Neural progenitor cell (in vitro differentiated cells): ENCODE results near the gene STEAP1B. TPM values are rescaled to one million over a fixed set of nuclear protein-coding genes. Genes with fewer than 3 reads are reported as not detected.
"Not testable (repeated sequence)": the region's sequence is repeated elsewhere in the genome, so short reads cannot be mapped to it uniquely, and the experiment has no call there.

ENCODE experiments used
- DNase-seq: peaks from one replicate; pipeline ENCODE4 v3.0.0-alpha.2; 2016; ENCODE audit warnings: low spot score
- H2AFZ ChIP-seq: fragments of 200-600 bp; sonication (generic); replicated peaks from 2 replicates; pipeline ENCODE4 v1.6.1; 2016; ENCODE audit warnings: antibody characterized with exemption
- H3F3A ChIP-seq: fragments of 200-600 bp; sonication (generic); 2 replicates; pipeline ENCODE4 v1.6.1; 2016; ENCODE audit warnings: antibody characterized with exemption, low read depth
- H3K27ac ChIP-seq: fragments of 200-600 bp; sonication (generic); 2 replicates; pipeline ENCODE4 v1.5.1; 2016; ENCODE audit warnings: mild to moderate bottlenecking
- H3K27me3 ChIP-seq: fragments of 200-600 bp; sonication (generic); 2 replicates; pipeline ENCODE4 v1.6.1; 2016; ENCODE audit warnings: mild to moderate bottlenecking, moderate library complexity
- H3K36me3 ChIP-seq: fragments of 200-600 bp; sonication (generic); 2 replicates; pipeline ENCODE4 v1.5.1; 2016
- H3K4me1 ChIP-seq: fragments of 200-600 bp; sonication (generic); 2 replicates; pipeline ENCODE4 v1.6.1; 2016; ENCODE audit warnings: mixed run types
- H3K4me2 ChIP-seq: fragments of 200-600 bp; sonication (generic); 2 replicates; pipeline ENCODE4 v1.6.1; 2016
- H3K4me3 ChIP-seq: fragments of 200-600 bp; sonication (generic); 2 replicates; pipeline ENCODE4 v1.5.1; 2016
- H3K79me2 ChIP-seq: fragments of 200-600 bp; sonication (generic); 2 replicates; pipeline ENCODE4 v1.6.1; 2016; ENCODE audit warnings: low read depth
- H3K9ac ChIP-seq: fragments of 200-600 bp; sonication (generic); 2 replicates; pipeline ENCODE4 v1.6.1; 2016
- H3K9me3 ChIP-seq: fragments of 200-600 bp; sonication (generic); 2 replicates; pipeline ENCODE4 v1.5.1; 2016; ENCODE audit warnings: low read depth
- H4K20me1 ChIP-seq: fragments of 200-600 bp; sonication (generic); 2 replicates; pipeline ENCODE4 v1.6.1; 2016; ENCODE audit warnings: low read depth
- H3K27ac Mint-ChIP-seq: 3 replicates; pipeline ENCODE4 v1.8.0; 2021; ENCODE audit warnings: mixed read lengths
- H3K27me3 Mint-ChIP-seq: 2 replicates; pipeline ENCODE4 v1.8.0; 2022; ENCODE audit warnings: low read depth, mild to moderate bottlenecking, inconsistent platforms, moderate library complexity, mixed read lengths; ENCODE audit not compliant: insufficient read depth
- H3K36me3 Mint-ChIP-seq: 3 replicates; pipeline ENCODE4 v1.8.0; 2021; ENCODE audit warnings: mixed read lengths
- H3K4me1 Mint-ChIP-seq: 3 replicates; pipeline ENCODE4 v1.8.0; 2021; ENCODE audit warnings: mixed read lengths
- H3K4me3 Mint-ChIP-seq: 3 replicates; pipeline ENCODE4 v1.8.0; 2021; ENCODE audit warnings: mild to moderate bottlenecking, moderate library complexity, mixed read lengths
- H3K9me3 Mint-ChIP-seq: 3 replicates; pipeline ENCODE4 v1.8.0; 2020; ENCODE audit warnings: mixed read lengths
- CTCF ChIP-seq: fragments of 200-600 bp; sonication (generic); IDR thresholded peaks from 2 replicates; pipeline ENCODE4 v1.5.1; 2017; ENCODE audit warnings: antibody characterized with exemption, mild to moderate bottlenecking
- EZH2 ChIP-seq: fragments of 200-600 bp; sonication (generic); IDR thresholded peaks from 2 replicates; pipeline ENCODE4 v1.6.1; 2017; ENCODE audit warnings: antibody characterized with exemption, mild to moderate bottlenecking, moderate library complexity
- EZH2phosphoT487 ChIP-seq: fragments of 200-600 bp; sonication (generic); IDR thresholded peaks from 2 replicates; pipeline ENCODE4 v1.6.1; 2017; ENCODE audit warnings: antibody characterized with exemption
- total RNA-seq: library from RNA; depleted of rRNA; stranded (reverse); fragments of >200 nt; gene quantifications from 2 replicates; pipeline ENCODE4 v1.2.3, GENCODE V29; 2015; ENCODE audit warnings: low replicate concordance

STEAP1B gene
- total RNA-seq, 1 donor from 2014 or later = 1.6 TPM

- H3K36me3 ChIP-seq, H3F3A ChIP-seq, H3K27me3 ChIP-seq, H3K4me3 ChIP-seq, H3K9ac ChIP-seq, H3K9me3 Mint-ChIP-seq, H4K20me1 ChIP-seq, H3K36me3 Mint-ChIP-seq, H3K4me1 ChIP-seq, H3K27me3 Mint-ChIP-seq, H3K79me2 ChIP-seq, H3K4me1 Mint-ChIP-seq, H3K4me3 Mint-ChIP-seq, H3K4me2 ChIP-seq, H2AFZ ChIP-seq, H3K27ac ChIP-seq, H3K9me3 ChIP-seq, DNase-seq, H3K27ac Mint-ChIP-seq: not testable (repeated sequence)
- TF ChIP-seq CTCF = peak; percentile 66
Measured at GRCh38 chr7:22504519-22504918, 4.5 kb upstream of the STEAP1B start.

DNA sequence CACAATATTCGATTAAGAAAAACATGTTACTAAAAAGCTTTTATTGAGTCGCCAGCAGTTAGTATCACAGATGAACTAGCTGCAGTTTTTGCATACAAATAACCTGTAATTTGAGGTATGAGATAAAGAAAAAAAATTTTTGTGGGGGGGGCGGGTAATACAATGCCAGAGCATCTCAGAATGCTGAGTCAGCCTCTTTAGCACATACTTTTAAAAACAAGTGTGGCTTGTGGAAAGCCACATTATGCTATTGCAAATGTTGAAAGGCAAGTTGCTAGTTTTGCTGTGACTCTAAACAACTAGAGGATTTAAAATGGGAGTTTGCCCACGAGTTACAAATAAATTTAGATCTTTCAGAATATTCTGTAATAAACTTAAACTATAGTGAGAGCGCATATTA, 2.1 kb upstream of the STEAP1B start:
- not testable (repeated sequence) for H3K27ac ChIP-seq, H3K27ac Mint-ChIP-seq, H3K79me2 ChIP-seq, H3K4me2 ChIP-seq, H3K9ac ChIP-seq, H3K27me3 Mint-ChIP-seq, H4K20me1 ChIP-seq, H2AFZ ChIP-seq, H3K36me3 Mint-ChIP-seq, H3K4me3 Mint-ChIP-seq, H3K4me3 ChIP-seq, DNase-seq, H3K36me3 ChIP-seq, H3K9me3 ChIP-seq, H3F3A ChIP-seq, H3K4me1 ChIP-seq, H3K4me1 Mint-ChIP-seq, H3K9me3 Mint-ChIP-seq
- peaks cover 20% of the 10 kb centered on the region for H3K27me3 ChIP-seq

DNA sequence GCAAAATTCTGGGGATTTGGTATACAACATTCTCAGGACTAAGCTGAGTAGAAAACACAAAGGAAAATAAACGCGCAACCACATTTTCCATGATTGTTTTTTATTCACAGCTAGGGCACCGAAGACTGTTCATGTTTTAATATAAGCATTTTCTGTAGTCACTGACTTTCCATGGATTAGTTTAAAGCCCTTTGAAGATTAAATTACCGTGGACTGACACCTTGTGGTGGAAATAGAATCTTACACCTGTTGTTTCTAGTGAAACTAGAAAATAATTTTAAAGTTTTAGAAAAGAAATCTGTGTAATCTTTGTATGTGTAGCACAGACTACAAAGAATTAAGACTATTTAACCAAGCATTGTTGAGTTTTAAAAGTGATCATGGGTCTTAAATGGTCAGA, 1.3 kb upstream of the STEAP1B start:
- not testable (repeated sequence) for H3K4me3 Mint-ChIP-seq, H3K27me3 Mint-ChIP-seq
- DNase-seq = peak; percentile 32

DNA sequence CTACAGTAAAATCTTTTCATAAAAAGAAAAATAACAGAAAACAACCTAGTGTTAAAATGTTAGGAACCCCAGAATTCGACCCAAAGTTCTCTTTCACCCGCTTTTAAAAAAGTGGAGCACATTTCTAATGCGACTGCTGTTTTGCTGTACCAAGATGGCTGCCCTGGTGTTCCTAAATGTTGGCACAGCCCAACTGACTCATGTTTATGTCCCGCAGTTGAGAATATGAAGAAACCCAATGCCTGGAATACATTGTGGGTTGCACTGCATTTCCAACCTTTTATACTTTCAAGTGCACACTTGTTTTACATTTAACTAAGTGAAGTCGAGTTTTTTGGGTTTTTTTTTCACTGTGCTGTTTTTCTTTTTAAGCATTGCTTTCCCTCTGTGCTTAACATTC, 944 bp downstream of the STEAP1B start:
- H3K4me2 ChIP-seq = no peak overlapping the region
- H3K9ac ChIP-seq = no peak overlapping the region
- Mint-ChIP-seq H3K27ac (no peak overlapping the region), H3K4me3 (no peak overlapping the region), H3K9me3 (peaks cover 3% of the 10 kb centered on the region), H3K4me1 (peaks cover 6% of the 10 kb centered on the region), H3K36me3 (no peaks in the 10 kb centered on the region), H3K27me3 (peaks cover 2% of the 10 kb centered on the region)
- H3K4me3 ChIP-seq = no peak overlapping the region
- no peaks in the 10 kb centered on the region for H3K9me3 ChIP-seq
- no peaks in the 10 kb centered on the region for H3K79me2 ChIP-seq
- H3F3A ChIP-seq = peaks cover 2% of the 10 kb centered on the region
- H2AFZ ChIP-seq = no peak overlapping the region
- no peak for DNase-seq
- no peak for TF ChIP-seq EZH2
- TF ChIP-seq CTCF = no peak
- no peak for TF ChIP-seq EZH2phosphoT487
- H3K27ac ChIP-seq = no peak overlapping the region
- no peaks in the 10 kb centered on the region for H4K20me1 ChIP-seq
- H3K27me3 ChIP-seq = peaks cover 20% of the 10 kb centered on the region
- no peaks in the 10 kb centered on the region for H3K36me3 ChIP-seq
- H3K4me1 ChIP-seq = no peaks in the 10 kb centered on the region

More for the DNA sequence above, 1.3 kb upstream of the STEAP1B start:
- not testable (repeated sequence) for H3K4me3 ChIP-seq, H3K36me3 ChIP-seq, H3K27ac Mint-ChIP-seq, H4K20me1 ChIP-seq, H3K4me2 ChIP-seq, H3K36me3 Mint-ChIP-seq, H2AFZ ChIP-seq, H3K79me2 ChIP-seq, H3K9ac ChIP-seq, H3K4me1 Mint-ChIP-seq, H3F3A ChIP-seq, H3K4me1 ChIP-seq, H3K9me3 ChIP-seq, H3K9me3 Mint-ChIP-seq, H3K27ac ChIP-seq
- peaks cover 20% of the 10 kb centered on the region for H3K27me3 ChIP-seq
- peak; percentile 63 for TF ChIP-seq CTCF

DNA sequence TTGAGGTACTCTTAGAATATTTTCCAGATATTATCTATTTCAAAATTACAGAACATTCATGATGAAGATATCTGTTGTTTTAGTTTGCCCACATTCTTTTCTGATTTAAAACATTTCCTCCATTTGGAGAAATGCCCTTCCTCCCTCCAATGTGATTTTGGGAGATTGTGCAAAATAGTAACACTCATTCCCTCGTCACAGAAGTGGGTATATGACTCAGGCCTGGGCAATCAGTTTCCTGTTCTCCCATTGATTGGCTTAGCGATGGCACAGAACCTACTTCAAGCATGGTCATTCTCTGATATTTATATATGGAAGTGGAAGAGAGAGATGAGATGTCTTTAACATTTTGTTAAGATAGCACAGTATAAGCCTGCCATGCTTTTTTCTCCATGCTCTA, 3.1 kb downstream of the STEAP1B start:
- not testable (repeated sequence) for H3F3A ChIP-seq, H3K79me2 ChIP-seq, H3K4me3 Mint-ChIP-seq, H3K9me3 ChIP-seq, H3K27ac Mint-ChIP-seq, H3K27me3 Mint-ChIP-seq, H3K36me3 ChIP-seq, H3K9ac ChIP-seq, H3K4me1 Mint-ChIP-seq, H4K20me1 ChIP-seq, H3K4me1 ChIP-seq, H3K4me3 ChIP-seq, H3K4me2 ChIP-seq, H3K36me3 Mint-ChIP-seq, H3K27ac ChIP-seq, H3K9me3 Mint-ChIP-seq, DNase-seq, H2AFZ ChIP-seq
- H3K27me3 ChIP-seq = peaks cover 20% of the 10 kb centered on the region

DNA sequence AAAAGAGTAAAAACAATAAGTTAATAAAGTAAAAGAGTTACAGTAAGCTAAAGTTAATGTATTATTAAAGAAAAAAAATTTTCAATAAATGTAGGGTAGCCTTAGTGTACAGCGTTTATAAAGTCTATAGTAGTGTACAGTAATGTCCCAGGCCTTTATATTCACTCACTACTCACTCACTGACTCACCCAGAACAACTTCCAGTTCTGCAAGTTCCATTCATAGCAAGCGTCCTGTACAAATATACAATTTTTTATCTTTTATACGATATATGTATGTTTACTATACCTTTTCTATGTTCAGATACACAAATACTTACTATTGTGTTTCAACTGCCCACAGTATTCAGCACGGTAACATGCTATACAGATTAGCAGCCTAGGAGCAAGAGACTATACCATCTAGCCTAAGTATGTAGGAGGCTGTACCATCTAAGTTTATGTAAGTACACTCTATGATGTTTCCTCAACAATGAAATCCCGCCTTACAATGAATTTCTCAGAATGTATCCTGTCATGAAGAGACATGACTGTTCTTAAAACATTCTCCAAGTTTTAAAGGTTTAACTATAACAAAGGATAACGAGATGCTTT, 3.6 kb downstream of the STEAP1B start:
- not testable (repeated sequence) for H3K36me3 Mint-ChIP-seq, H3K4me3 Mint-ChIP-seq, H3K79me2 ChIP-seq, H3K4me1 Mint-ChIP-seq, H3K4me2 ChIP-seq, H4K20me1 ChIP-seq, H3K27ac Mint-ChIP-seq, H3K4me3 ChIP-seq, H3K9me3 ChIP-seq, H2AFZ ChIP-seq, H3K27me3 Mint-ChIP-seq, H3K27ac ChIP-seq, H3K9ac ChIP-seq, H3F3A ChIP-seq, DNase-seq, H3K4me1 ChIP-seq, H3K9me3 Mint-ChIP-seq, H3K36me3 ChIP-seq
- peaks cover 20% of the 10 kb centered on the region for H3K27me3 ChIP-seq
